GM12865 (cell line): ENCODE results near the gene LHX5.

Source experiments
- DNase-seq: peaks from one replicate; pipeline ENCODE4 v3.0.0; 2010; ENCODE audit warnings: low read depth
- H3K4me3 ChIP-seq: 2 replicates; pipeline ENCODE4 v1.5.1; 2011; ENCODE audit warnings: mild to moderate bottlenecking, low read depth, low read length, control low read depth
- TF ChIP-seq, protein P1 (sequence below): IDR thresholded peaks from 2 replicates; pipeline ENCODE4 v1.5.1; 2011; ENCODE audit warnings: low read length, control low read depth, low read depth, inconsistent platforms; ENCODE audit not compliant: insufficient read depth; ENCODE audit errors: missing control alignments

LHX5 gene

DNA sequence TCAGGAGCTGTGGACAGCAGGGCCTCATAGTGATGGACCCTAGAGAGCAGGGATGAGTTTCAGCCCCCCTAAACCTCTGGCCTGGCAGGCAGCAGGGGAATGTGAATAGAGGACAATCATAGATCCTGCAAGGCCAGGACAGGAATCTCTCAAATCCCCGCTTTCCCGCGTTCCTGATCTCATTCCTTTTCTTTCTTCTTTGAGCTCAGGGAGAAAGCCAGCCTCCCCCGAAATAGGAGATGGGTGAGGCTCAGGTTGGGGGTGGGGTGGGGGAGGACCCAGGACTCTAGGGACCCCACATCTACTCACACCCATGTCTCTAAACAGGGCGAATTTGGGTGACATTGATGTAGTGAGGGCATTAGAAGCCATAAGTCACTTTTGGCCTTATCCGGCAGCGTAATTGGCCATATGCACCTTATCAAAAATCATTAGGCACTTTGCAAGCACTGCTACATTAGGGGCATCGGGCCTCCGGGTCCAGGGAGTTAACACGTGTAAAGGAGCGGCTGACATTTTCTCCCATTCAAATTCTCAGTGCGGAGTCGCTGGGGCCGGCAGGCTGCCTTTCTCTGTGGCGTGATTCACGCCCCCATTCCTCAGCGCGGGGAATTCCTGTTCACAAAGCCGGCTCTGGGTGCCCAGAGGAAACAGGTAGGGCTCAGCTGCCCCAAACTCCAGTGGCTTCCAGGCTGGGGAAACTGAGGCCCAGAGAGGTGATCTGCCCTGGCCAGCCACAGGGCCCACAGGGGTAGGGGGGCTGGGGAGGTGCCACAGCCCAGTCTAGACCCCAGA, 1.5 kb downstream of the LHX5 start:
- TF ChIP-seq, protein P1, sequence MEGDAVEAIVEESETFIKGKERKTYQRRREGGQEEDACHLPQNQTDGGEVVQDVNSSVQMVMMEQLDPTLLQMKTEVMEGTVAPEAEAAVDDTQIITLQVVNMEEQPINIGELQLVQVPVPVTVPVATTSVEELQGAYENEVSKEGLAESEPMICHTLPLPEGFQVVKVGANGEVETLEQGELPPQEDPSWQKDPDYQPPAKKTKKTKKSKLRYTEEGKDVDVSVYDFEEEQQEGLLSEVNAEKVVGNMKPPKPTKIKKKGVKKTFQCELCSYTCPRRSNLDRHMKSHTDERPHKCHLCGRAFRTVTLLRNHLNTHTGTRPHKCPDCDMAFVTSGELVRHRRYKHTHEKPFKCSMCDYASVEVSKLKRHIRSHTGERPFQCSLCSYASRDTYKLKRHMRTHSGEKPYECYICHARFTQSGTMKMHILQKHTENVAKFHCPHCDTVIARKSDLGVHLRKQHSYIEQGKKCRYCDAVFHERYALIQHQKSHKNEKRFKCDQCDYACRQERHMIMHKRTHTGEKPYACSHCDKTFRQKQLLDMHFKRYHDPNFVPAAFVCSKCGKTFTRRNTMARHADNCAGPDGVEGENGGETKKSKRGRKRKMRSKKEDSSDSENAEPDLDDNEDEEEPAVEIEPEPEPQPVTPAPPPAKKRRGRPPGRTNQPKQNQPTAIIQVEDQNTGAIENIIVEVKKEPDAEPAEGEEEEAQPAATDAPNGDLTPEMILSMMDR, result no peak
- H3K4me3 ChIP-seq, result no peak overlapping the region
- no peak for DNase-seq

DNA sequence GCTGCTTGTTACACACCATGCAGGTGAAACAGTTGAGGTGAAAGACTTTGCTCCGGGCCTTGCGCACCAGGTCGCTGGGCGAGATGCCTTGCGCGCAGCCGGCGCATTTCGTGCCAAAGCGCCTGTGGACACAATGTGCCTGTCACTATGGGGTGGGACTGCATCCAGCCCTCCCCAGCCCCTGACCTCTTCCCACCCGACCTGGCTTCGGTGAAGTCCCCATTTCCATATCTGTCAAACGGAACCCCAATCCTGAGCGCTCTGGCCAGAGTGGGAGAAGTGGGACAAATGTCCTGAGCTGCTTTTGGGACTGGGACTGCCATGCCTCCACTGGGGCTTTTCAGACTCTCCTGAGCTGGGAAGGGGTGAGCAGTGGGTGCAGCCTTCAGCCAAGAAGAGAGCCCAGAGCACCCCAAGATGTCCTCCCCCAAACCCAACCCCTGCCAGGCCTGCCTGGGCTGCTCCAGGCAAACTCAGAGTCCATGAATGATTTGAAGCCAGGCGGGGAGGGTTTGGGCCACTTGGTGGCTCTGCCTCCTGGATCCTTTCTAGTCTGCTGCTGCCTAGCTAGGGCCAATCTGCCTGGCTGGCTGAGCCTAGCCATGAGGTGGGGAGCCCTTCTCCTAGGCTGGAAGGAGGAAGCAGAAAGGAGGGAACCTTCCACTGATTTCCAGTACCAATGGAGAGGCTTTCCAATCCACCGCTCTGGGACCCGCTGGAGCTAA, 2.3 kb downstream of the LHX5 start:
- DNase-seq, result no peak
- TF ChIP-seq, protein P1, result no peak
- no peak overlapping the region for H3K4me3 ChIP-seq

DNA sequence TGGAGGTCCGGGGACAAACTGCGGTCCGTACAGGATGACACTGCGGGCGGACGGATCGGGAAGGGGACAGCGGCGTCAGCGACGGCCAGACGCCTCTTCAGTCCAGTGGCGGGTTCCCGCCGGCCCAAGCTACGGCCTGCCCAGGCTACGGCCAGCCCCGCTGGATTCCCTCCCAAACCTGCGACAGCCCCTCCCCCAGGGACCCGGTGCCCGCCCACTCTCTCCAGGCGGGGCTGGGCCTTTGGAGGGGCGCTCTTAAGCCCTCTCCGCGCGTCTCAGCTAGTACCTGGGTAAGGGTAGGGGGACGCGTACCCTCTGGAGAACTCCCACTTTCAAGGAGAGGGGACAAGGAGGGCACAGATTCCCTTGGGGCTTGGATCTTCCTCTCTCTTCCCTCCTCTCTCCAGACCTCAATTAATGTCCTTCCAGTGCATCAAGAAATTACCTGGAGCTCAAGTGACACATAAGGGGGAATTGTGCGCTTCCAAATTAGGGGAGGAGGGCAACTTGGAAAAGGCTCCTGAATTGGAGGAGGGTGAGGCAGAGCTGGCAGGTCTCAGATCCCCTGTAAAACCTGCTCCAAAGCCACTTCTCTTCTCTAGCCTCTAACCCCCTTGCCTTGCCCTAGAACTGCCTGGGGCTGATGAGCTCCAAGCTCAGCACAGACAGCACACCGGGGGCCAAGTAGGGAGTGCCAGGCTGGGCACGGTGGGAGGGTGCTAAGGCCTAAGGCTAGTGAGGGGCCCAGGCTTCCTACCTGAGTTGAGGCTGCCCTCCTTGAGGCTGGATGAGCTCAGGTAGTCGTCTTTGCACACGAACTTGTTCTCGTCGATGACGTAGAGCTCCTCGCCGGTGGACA, 3.1 kb downstream of the LHX5 start:
- no peak overlapping the region for H3K4me3 ChIP-seq
- no peak for DNase-seq
- TF ChIP-seq, protein P1, result no peak

DNA sequence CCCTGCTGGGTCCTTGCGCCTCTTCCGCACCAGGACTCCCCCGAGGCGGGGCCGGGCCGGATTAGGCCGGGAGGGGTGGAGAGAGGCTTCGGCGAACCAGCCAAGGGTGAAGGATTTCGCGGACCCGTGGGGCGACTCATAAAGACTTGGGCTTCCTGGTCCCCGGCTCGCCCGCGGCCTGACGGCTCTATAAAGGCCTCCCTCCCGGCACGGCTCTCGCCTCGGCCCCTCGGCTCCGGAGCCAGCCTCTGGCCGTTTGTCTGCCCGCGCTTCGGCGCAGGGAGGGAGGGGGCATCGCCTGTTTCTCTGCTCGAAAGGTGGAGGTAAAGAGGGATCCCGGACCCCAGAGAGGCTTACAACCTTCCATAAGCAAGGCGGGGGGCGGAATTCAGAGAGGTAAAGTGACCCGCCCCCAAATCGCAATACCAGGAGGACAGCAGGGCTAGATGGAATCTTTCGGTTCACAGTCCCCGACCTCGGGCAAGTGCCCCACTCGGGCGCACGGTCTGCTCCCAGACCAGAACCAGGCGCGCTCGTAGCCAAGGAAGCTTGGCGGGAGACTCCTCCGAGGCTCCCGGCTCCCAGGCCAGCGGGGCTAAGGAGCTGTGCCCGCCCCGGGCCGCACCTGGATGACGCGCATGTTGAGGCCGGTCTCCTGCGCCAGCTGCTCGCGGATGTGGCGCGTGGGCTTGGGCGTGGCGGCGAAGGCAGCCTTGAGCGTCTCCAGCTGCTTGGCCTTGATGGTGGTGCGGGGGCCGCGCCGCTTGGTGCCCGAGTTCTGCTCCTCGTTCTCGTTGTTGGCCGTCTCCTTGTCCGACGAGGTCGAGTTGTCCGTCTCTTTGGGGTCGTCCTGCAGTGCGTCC, 3.9 kb downstream of the LHX5 start:
- TF ChIP-seq, protein P1, result no peak
- no peak for DNase-seq
- peak overlapping the region; percentile 1 for H3K4me3 ChIP-seq

DNA sequence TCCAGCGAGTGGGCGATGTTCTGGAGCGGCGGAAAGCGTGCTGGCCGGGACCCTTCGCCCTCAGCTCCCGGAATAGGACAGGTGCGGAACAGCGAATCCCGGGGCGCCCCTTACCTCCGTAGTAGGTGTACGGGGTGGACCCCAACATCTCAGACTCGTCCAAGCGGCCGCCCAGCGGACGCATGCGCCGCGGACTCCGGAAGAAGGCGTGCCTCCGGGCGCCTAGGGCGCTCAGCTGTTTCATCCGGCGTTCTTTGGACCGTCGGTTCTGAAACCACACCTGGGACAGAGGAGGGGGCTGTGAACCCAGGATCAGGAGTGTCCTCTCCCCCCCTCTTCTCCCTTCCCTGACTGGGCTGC, 4.5 kb downstream of the LHX5 start:
- peak overlapping the region; percentile 1; the same call in 1 of the 2 replicates for H3K4me3 ChIP-seq
- no peak for DNase-seq
- TF ChIP-seq, protein P1, result no peak
